NCI-H2196 (cell line): ENCODE results near the gene VPS25.
"Not testable (repeated sequence)": the region's sequence is repeated elsewhere in the genome, so short reads cannot be mapped to it uniquely, and the experiment has no call there.

Experiments
- DNase-seq: peaks from one replicate; lab custom pipeline; 2025; ENCODE audit not compliant: unreplicated experiment; lab: John Stamatoyannopoulos, UW

Gene VPS25

GRCh38 chr17:42773290-42774035 lies at the start of gene VPS25:
TSS of gene VPS25 (plus strand) at chr17:42773449. CDS start at chr17:42773476, 27 bp downstream.
- DNase-seq = peak; percentile 57

- DNase-seq = no peak
Measured at GRCh38 chr17:42723636-42724035, 49.6 kb upstream of the VPS25 start.

GRCh38 chr17:42725143-42725542 lies 48.1 kb upstream of the VPS25 start:
- DNase-seq = no peak

GRCh38 chr17:42740699-42741098 lies 32.5 kb upstream of the VPS25 start:
- no peak for DNase-seq

- not testable (repeated sequence) for DNase-seq
Measured at GRCh38 chr17:42742916-42743315, 30.3 kb upstream of the VPS25 start.

- DNase-seq = no peak
Measured at GRCh38 chr17:42743595-42744282, 29.5 kb upstream of the VPS25 start.

GRCh38 chr17:42744283-42744805 lies 28.9 kb upstream of the VPS25 start:
- DNase-seq = peak; percentile 68

- DNase-seq = peak; percentile 87
Measured at GRCh38 chr17:42744806-42745617, 28.2 kb upstream of the VPS25 start, which contains the start of gene EZH1. TSS of gene EZH1 (minus strand) at chr17:42745040. CDS start at chr17:42728941, 16,099 bp downstream.

- DNase-seq = no peak
Measured at GRCh38 chr17:42748202-42748907, 24.9 kb upstream of the VPS25 start.

GRCh38 chr17:42748908-42749798 lies 24.1 kb upstream of the VPS25 start:
- no peak for DNase-seq

- DNase-seq = no peak
Measured at GRCh38 chr17:42750739-42751344, 22.4 kb upstream of the VPS25 start.

GRCh38 chr17:42751628-42752027 lies 21.6 kb upstream of the VPS25 start:
- no peak for DNase-seq

GRCh38 chr17:42754782-42755181 lies 18.5 kb upstream of the VPS25 start:
- DNase-seq = peak; percentile 14

- DNase-seq = no peak
Measured at GRCh38 chr17:42759982-42760651, 13.1 kb upstream of the VPS25 start.

- peak; percentile 2 for DNase-seq
Measured at GRCh38 chr17:42760652-42761581, 12.3 kb upstream of the VPS25 start, which contains the start of gene RAMP2. TSS of gene RAMP2 (plus strand) at chr17:42761227. CDS start at chr17:42761262, 35 bp downstream.

GRCh38 chr17:42761638-42762037 lies 11.6 kb upstream of the VPS25 start:
- DNase-seq = no peak

GRCh38 chr17:42766124-42766523 lies 7.1 kb upstream of the VPS25 start:
- no peak for DNase-seq
